ENCODE data around the gene ZNF35.

The ZNF35 gene

DNA sequence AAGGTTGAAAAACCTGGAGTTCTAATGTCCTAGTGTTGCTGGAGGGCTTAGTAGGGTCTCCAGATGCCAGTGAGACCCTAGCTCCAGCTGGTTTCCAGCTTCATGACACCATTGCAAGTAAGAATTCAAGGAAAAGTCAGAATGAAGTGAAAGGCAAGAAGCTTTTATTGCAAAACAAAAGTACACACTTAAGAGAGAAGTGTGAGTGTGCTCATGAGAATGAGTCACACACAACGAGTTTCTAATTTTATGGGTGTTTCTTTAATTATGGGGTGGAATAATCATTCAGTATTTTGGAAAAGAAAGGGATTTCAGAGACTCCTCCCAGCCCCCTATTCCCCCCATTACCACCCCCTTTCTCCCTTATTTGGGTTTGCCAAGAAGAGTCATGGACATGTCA, 39.4 kb downstream of the ZNF35 start:
- DNase-seq, result no peak

Data from NCI-H2029 treated with DMSO at 0.1 percent for 48 hours (cell line).